IgD-negative memory B cell (primary cell): ENCODE measurements around the gene TNNT3. TPM values are rescaled to one million over a fixed set of nuclear protein-coding genes. Genes with fewer than 3 reads are reported as not detected.

Experiments
- H3K27ac Mint-ChIP-seq, 3 donors: one replicate each; pipeline ENCODE4 v1.8.0; 2020 to 2022; ENCODE audit warnings: mild to moderate bottlenecking in 3 of 3, mixed read lengths in 3 of 3, moderate library complexity in 1 of 3
- H3K27me3 Mint-ChIP-seq: one replicate; pipeline ENCODE4 v1.8.0; 2021; ENCODE audit warnings: mixed read lengths
- H3K36me3 Mint-ChIP-seq: one replicate; pipeline ENCODE4 v1.8.0; 2020; ENCODE audit warnings: mild to moderate bottlenecking, mixed read lengths
- H3K4me1 Mint-ChIP-seq, 3 donors: one replicate each; pipeline ENCODE4 v1.8.0; 2020 to 2022; ENCODE audit warnings: mixed read lengths in 3 of 3, mild to moderate bottlenecking in 1 of 3
- H3K4me3 Mint-ChIP-seq, 4 donors: one replicate each; pipeline ENCODE4 v1.8.0; 2020 to 2022; ENCODE audit warnings: mild to moderate bottlenecking in 4 of 4, mixed read lengths in 4 of 4, moderate library complexity in 3 of 4
- H3K9me3 Mint-ChIP-seq, 3 donors: one replicate each; pipeline ENCODE4 v1.8.0; 2020 to 2021; ENCODE audit warnings: mixed read lengths in 3 of 3, mild to moderate bottlenecking in 1 of 3
- polyA plus RNA-seq: library from polyadenylated mRNA; unstranded; fragments of 300-500 nt; fragmentation: Illumina TruSeq; gene quantifications from one replicate; pipeline ENCODE4 v1.2.3, GENCODE V29; 2021

Gene TNNT3
- polyA plus RNA-seq, 1 donor from 2014 or later, result 0.23 TPM

GRCh38 chr11:1888811-1889210 is 30.7 kb upstream of the TNNT3 start:
- peaks cover 0 to 11% (median 7%) of the 10 kb centered on the region in 3 donors for H3K4me1 Mint-ChIP-seq
- peak overlapping the region in 1 of 3 donors; percentile 67 for H3K27ac Mint-ChIP-seq
- no peaks in the 10 kb centered on the region for H3K36me3 Mint-ChIP-seq
- peak overlapping the region in 1 of 4 donors; percentile 9 for H3K4me3 Mint-ChIP-seq
- no peaks in the 10 kb centered on the region for H3K9me3 Mint-ChIP-seq
- no peaks in the 10 kb centered on the region for H3K27me3 Mint-ChIP-seq

- Mint-ChIP-seq H3K27me3 (no peaks in the 10 kb centered on the region), H3K4me3 (no peak overlapping the region), H3K9me3 (no peaks in the 10 kb centered on the region), H3K27ac (peak overlapping the region in 1 of 3 donors; percentile 67), H3K4me1 (peaks cover 0 to 11% (median 7%) of the 10 kb centered on the region in 3 donors), H3K36me3 (no peaks in the 10 kb centered on the region)
These were observed 30.1 kb upstream of the TNNT3 start for GRCh38 chr11:1889224-1889930.

GRCh38 chr11:1889941-1890855 is 29.3 kb upstream of the TNNT3 start:
- Mint-ChIP-seq H3K4me1 (peaks cover 0 to 11% (median 8%) of the 10 kb centered on the region in 3 donors), H3K27me3 (no peaks in the 10 kb centered on the region), H3K9me3 (no peaks in the 10 kb centered on the region)

GRCh38 chr11:1890856-1891830 is 28.4 kb upstream of the TNNT3 start:
- Mint-ChIP-seq H3K36me3 (no peaks in the 10 kb centered on the region), H3K4me3 (no peak overlapping the region), H3K27ac (peak overlapping the region in 1 of 3 donors; percentile 42), H3K9me3 (no peaks in the 10 kb centered on the region), H3K27me3 (peaks cover under 1% of the 10 kb centered on the region), H3K4me1 (peaks cover 0 to 11% (median 8%) of the 10 kb centered on the region in 3 donors)

More at GRCh38 chr11:1889941-1890855, 29.3 kb upstream of the TNNT3 start:
- Mint-ChIP-seq H3K27ac (no peak overlapping the region), H3K36me3 (no peaks in the 10 kb centered on the region), H3K4me3 (peak overlapping the region in 1 of 4 donors; percentile 63)

- no peak within 1 kb of the TSS for H3K4me3 Mint-ChIP-seq
- peak within 1 kb of the TSS in 2 of 3 donors; percentile 42 to 63 for H3K27ac Mint-ChIP-seq
- peaks cover 0 to 11% (median 10%) of the 10 kb centered on the region in 3 donors for H3K4me1 Mint-ChIP-seq
- H3K9me3 Mint-ChIP-seq, result no peaks in the 10 kb centered on the region
- H3K36me3 Mint-ChIP-seq, result no peaks in the 10 kb centered on the region
- peaks cover 3% of the 10 kb centered on the region for H3K27me3 Mint-ChIP-seq
These were observed 27.7 kb upstream of the TNNT3 start, which contains the start of gene PRR33 for GRCh38 chr11:1891831-1892115. TSS of gene PRR33 (minus strand) at chr11:1891895. CDS start at chr11:1890584, 1,311 bp downstream.

GRCh38 chr11:1892116-1892515 is 27.4 kb upstream of the TNNT3 start:
- Mint-ChIP-seq H3K4me3 (no peak overlapping the region), H3K9me3 (no peaks in the 10 kb centered on the region), H3K4me1 (peaks cover 0 to 14% (median 13%) of the 10 kb centered on the region in 3 donors), H3K27ac (peak overlapping the region in 1 of 3 donors; percentile 63), H3K27me3 (peaks cover 3% of the 10 kb centered on the region), H3K36me3 (no peaks in the 10 kb centered on the region)

- Mint-ChIP-seq H3K36me3 (no peaks in the 10 kb centered on the region), H3K27ac (no peak overlapping the region), H3K4me1 (peaks cover 0 to 17% (median 16%) of the 10 kb centered on the region in 3 donors)
These were observed 26.9 kb upstream of the TNNT3 start for GRCh38 chr11:1892558-1892957.

GRCh38 chr11:1893581-1894359 is 25.7 kb upstream of the TNNT3 start:
- H3K4me3 Mint-ChIP-seq, result peak overlapping the region in 1 of 4 donors; percentile 0
- H3K27ac Mint-ChIP-seq, result no peak overlapping the region
- no peaks in the 10 kb centered on the region for H3K9me3 Mint-ChIP-seq
- H3K4me1 Mint-ChIP-seq, result peaks cover 0 to 16% (median 12%) of the 10 kb centered on the region in 3 donors
- no peaks in the 10 kb centered on the region for H3K36me3 Mint-ChIP-seq
- H3K27me3 Mint-ChIP-seq, result peaks cover 3% of the 10 kb centered on the region

More at GRCh38 chr11:1892558-1892957, 26.9 kb upstream of the TNNT3 start:
- Mint-ChIP-seq H3K27me3 (peaks cover 3% of the 10 kb centered on the region), H3K9me3 (no peaks in the 10 kb centered on the region), H3K4me3 (no peak overlapping the region)

GRCh38 chr11:1894759-1895158 is 24.7 kb upstream of the TNNT3 start:
- Mint-ChIP-seq H3K9me3 (no peaks in the 10 kb centered on the region), H3K4me3 (no peak overlapping the region), H3K27ac (no peak overlapping the region), H3K36me3 (no peaks in the 10 kb centered on the region), H3K27me3 (peaks cover 3% of the 10 kb centered on the region), H3K4me1 (peaks cover 0 to 16% (median 10%) of the 10 kb centered on the region in 3 donors)

- peaks cover 0 to 16% (median 10%) of the 10 kb centered on the region in 3 donors for H3K4me1 Mint-ChIP-seq
- no peaks in the 10 kb centered on the region for H3K9me3 Mint-ChIP-seq
- H3K4me3 Mint-ChIP-seq, result peak overlapping the region in 3 of 4 donors; percentile 6 to 81 (median 58)
- no peak overlapping the region for H3K27ac Mint-ChIP-seq
- no peaks in the 10 kb centered on the region for H3K36me3 Mint-ChIP-seq
- peaks cover 3% of the 10 kb centered on the region for H3K27me3 Mint-ChIP-seq
These were observed 23.0 kb upstream of the TNNT3 start for GRCh38 chr11:1896468-1896867.

- H3K9me3 Mint-ChIP-seq, result no peaks in the 10 kb centered on the region
- H3K27me3 Mint-ChIP-seq, result peaks cover 3% of the 10 kb centered on the region
- peak overlapping the region; percentile 6 to 90 (median 70) for H3K4me3 Mint-ChIP-seq
- peak overlapping the region in 1 of 3 donors; percentile 51 for H3K27ac Mint-ChIP-seq
- no peaks in the 10 kb centered on the region for H3K36me3 Mint-ChIP-seq
- H3K4me1 Mint-ChIP-seq, result peaks cover 0 to 16% (median 10%) of the 10 kb centered on the region in 3 donors
These were observed 22.6 kb upstream of the TNNT3 start for GRCh38 chr11:1896923-1897322.

- Mint-ChIP-seq H3K4me1 (peaks cover 0 to 12% (median 7%) of the 10 kb centered on the region in 3 donors), H3K27ac (peak overlapping the region in 1 of 3 donors; percentile 39), H3K9me3 (no peaks in the 10 kb centered on the region), H3K4me3 (no peak overlapping the region), H3K36me3 (no peaks in the 10 kb centered on the region), H3K27me3 (peaks cover 3% of the 10 kb centered on the region)
These were observed 20.4 kb upstream of the TNNT3 start for GRCh38 chr11:1899090-1899489.

- H3K36me3 Mint-ChIP-seq, result no peaks in the 10 kb centered on the region
- H3K4me1 Mint-ChIP-seq, result peaks cover 0 to 11% (median 7%) of the 10 kb centered on the region in 3 donors
- no peak overlapping the region for H3K27ac Mint-ChIP-seq
- no peak overlapping the region for H3K4me3 Mint-ChIP-seq
- H3K27me3 Mint-ChIP-seq, result peaks cover 3% of the 10 kb centered on the region
- H3K9me3 Mint-ChIP-seq, result no peaks in the 10 kb centered on the region
These were observed 19.8 kb upstream of the TNNT3 start for GRCh38 chr11:1899686-1900085.
